H1 (cell line): ENCODE data around the gene ATP9B. TPM values are rescaled to one million over a fixed set of nuclear protein-coding genes. Genes with fewer than 3 reads are reported as not detected.

Experiments used
- EP300 ChIP-seq, 2 experiments: IDR thresholded peaks; 1 replicate in 1 of 2; 2 replicates in 1 of 2; pipeline ENCODE4 v1.6.1; 2011 to 2012; ENCODE audit warnings: low read depth in 2 of 2, low read length in 2 of 2, mild to moderate bottlenecking in 2 of 2, borderline replicate concordance in 1 of 2, inconsistent platforms in 1 of 2, moderate library complexity in 1 of 2
- polyA plus RNA-seq, 7 experiments: library from polyadenylated mRNA; depleted of rRNA in 3 of 7; stranded (reverse) in 5 of 7; unstranded in 2 of 7; fragments of >200 nt in 5 of 7; fragments of 200-250 nt in 2 of 7; gene quantifications; 1 replicate in 5 of 7; 2 replicates in 1 of 7; 4 replicates in 1 of 7; pipeline versions ENCODE4 v1.2.1 to v1.2.3, GENCODE V29; 2011 to 2013; ENCODE audit warnings: missing spikeins in 2 of 7, mixed read lengths in 2 of 7
- total RNA-seq: library from RNA; stranded (reverse); fragmentation: NEBNext Ultra II Directional; extraction: Animal tissue kit (Norgen Biotek cat#: 25700); gene quantifications from 2 replicates; pipeline ENCODE4 v1.2.1, GENCODE V29; 2021

Gene ATP9B
- total and polyA plus RNA-seq, 2 of the 8 experiments (the other 6 are each of a cell fraction or from before 2014, with no cell fraction given) = 15.1 to 21.7 TPM

DNA sequence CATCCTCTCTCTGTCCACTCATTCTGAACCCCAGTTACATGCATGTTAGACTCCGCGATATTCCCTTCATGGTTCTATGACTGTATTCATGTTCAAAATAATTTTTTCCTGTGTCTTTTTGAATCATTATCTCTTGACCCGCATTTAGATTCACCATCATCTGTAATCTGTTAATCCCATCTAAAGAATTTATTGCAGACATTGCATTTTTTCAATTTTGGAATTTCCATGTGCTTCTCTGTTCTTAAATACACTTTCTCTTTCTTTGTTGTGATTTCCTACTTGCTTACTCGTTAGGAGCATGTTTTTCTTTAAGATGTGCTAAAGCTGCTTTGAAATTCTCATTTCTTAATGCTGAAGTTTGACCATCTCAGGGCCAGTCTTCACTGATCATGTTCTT lies 122.2 kb downstream of the ATP9B start (continued):
- TF ChIP-seq EP300 (IDR thresholded peaks at IDR 0.05; ENCODE audit: borderline replicate concordance in 1 of 2, low read depth in 2 of 2, low read length in 2 of 2) = no peak
